Amygdala (tissue), 56 donors: ENCODE results near the gene KIF17.
A peak's percentile ranks its signal among the peaks of the same experiment; 100 is the strongest.

ENCODE experiments used
- DNase-seq, 56 donors: peaks; one replicate each; lab custom pipeline; 2025; lab: John Stamatoyannopoulos, UW

The KIF17 gene

GRCh38 chr1:20717452-20718342 lies at the start of gene KIF17:
TSS of gene KIF17 (minus strand) at chr1:20718007. CDS start at chr1:20717706, 301 bp downstream.
- peak in 39 of 56 donors; percentile 8 to 78 (median 42) for DNase-seq

- no peak for DNase-seq
These were observed 49.5 kb upstream of the KIF17 start for GRCh38 chr1:20767271-20767670.

- DNase-seq = no peak
These were observed 45.6 kb upstream of the KIF17 start for GRCh38 chr1:20763417-20763816.

- DNase-seq = no peak
These were observed 42.5 kb upstream of the KIF17 start for GRCh38 chr1:20760322-20760721.

GRCh38 chr1:20753589-20753988 lies 35.8 kb upstream of the KIF17 start:
- no peak for DNase-seq

- DNase-seq = no peak
These were observed 33.7 kb upstream of the KIF17 start for GRCh38 chr1:20751462-20751990.

- no peak for DNase-seq
These were observed 24.9 kb upstream of the KIF17 start for GRCh38 chr1:20742671-20743070.

- DNase-seq = no peak
These were observed 23.0 kb upstream of the KIF17 start for GRCh38 chr1:20740781-20741180.

- DNase-seq = no peak
These were observed 21.4 kb upstream of the KIF17 start for GRCh38 chr1:20739225-20739624.

GRCh38 chr1:20735581-20736111 lies 17.8 kb upstream of the KIF17 start:
- DNase-seq = peak in 3 of 56 donors; percentile 8 to 47 (median 17)

- peak in 1 of 56 donors; percentile 12 for DNase-seq
These were observed 15.7 kb upstream of the KIF17 start for GRCh38 chr1:20733360-20733975.

- peak in 38 of 56 donors; percentile 19 to 78 (median 51) for DNase-seq
These were observed 15.0 kb upstream of the KIF17 start, which contains the start of gene SH2D5 for GRCh38 chr1:20732588-20733359. TSS of gene SH2D5 (minus strand) at chr1:20732703. CDS start at chr1:20728044, 4,659 bp downstream.

GRCh38 chr1:20732071-20732587 lies 14.3 kb upstream of the KIF17 start:
- peak in 33 of 56 donors; percentile 14 to 71 (median 49) for DNase-seq

- DNase-seq = no peak
These were observed 13.5 kb upstream of the KIF17 start for GRCh38 chr1:20731057-20731991.

GRCh38 chr1:20730690-20731056 lies 12.9 kb upstream of the KIF17 start:
- DNase-seq = no peak

GRCh38 chr1:20729990-20730689 lies 12.3 kb upstream of the KIF17 start:
- DNase-seq = no peak

- no peak for DNase-seq
These were observed 11.5 kb upstream of the KIF17 start for GRCh38 chr1:20729155-20729931.
